ENCODE results near the gene SAMD4B.

- TF ChIP-seq CTCF (IDR thresholded peaks at IDR 0.05) (no peak), POLR2A (IDR thresholded peaks at IDR 0.05) (no peak)
Measured at GRCh38 chr19:39416152-39417120, 74.2 kb downstream of the SAMD4B start.
